IPS-NIHi7 (cell line): ENCODE data around the gene ANO1.

ENCODE experiments used
- DNase-seq: peaks from one replicate; pipeline ENCODE4 v3.0.0; 2012; ENCODE audit warnings: mixed read lengths; ENCODE audit errors: extremely low spot score

ANO1 gene

DNA sequence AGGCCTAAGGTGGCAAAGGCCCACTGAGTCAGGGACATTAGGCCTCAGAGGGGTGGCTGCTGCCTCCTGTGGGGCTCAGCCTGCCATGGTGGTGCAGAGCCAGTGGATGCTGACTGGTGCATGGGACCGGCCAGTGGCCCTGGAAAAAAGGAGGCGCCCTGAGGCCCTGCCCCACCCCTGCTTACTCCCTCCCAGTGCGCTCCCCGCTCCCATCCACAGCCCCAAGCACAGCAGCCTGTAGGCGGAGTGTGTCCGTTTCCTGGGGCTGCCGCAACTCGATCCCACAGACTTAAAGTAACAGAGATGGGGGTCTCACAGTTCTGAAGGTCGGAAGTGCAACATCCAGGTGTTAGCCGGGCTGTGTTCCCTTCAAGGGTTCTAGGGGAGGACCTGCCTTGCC is 86.6 kb downstream of the ANO1 start:
- DNase-seq = no peak

GRCh38 chr11:70167120-70167519 is 89.0 kb downstream of the ANO1 start:
- DNase-seq = no peak

GRCh38 chr11:70167723-70168404 is 89.7 kb downstream of the ANO1 start:
- no peak for DNase-seq

- DNase-seq = no peak
Measured at GRCh38 chr11:70168405-70168754, 90.3 kb downstream of the ANO1 start.

GRCh38 chr11:70169127-70169526 is 91.0 kb downstream of the ANO1 start:
- no peak for DNase-seq

GRCh38 chr11:70169632-70170031 is 91.5 kb downstream of the ANO1 start:
- no peak for DNase-seq

GRCh38 chr11:70170596-70171210 is 92.6 kb downstream of the ANO1 start:
- DNase-seq = no peak

GRCh38 chr11:70173018-70173417 is 94.9 kb downstream of the ANO1 start:
- DNase-seq = no peak

- DNase-seq = no peak
Measured at GRCh38 chr11:70174547-70175235, 96.6 kb downstream of the ANO1 start.

DNA sequence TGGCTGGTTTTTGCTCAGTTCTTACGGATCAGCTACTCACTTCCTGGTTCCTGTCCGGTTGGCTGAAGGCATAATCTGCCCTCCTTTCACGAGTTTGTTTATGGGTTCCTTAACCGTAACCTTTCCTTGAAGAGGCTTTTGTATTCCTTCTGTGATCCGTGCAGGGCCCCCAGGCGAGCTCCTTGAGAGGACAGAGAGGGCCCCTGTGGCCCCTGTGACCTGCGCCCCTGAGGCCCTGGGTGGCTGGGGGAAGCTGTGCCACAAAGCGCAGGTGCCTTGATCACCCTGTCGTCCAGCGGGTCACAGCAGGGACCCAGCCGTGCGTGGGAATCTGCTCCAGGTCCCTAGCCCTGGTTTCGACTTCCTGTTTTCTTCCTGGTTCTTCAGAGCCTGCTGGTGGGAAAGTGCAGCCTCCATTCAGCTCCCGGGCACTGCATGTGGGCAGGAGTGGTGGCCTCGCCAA is 97.2 kb downstream of the ANO1 start:
- no peak for DNase-seq

- peak; percentile 97 for DNase-seq
Measured at GRCh38 chr11:70176940-70177689, 99.0 kb downstream of the ANO1 start.

DNA sequence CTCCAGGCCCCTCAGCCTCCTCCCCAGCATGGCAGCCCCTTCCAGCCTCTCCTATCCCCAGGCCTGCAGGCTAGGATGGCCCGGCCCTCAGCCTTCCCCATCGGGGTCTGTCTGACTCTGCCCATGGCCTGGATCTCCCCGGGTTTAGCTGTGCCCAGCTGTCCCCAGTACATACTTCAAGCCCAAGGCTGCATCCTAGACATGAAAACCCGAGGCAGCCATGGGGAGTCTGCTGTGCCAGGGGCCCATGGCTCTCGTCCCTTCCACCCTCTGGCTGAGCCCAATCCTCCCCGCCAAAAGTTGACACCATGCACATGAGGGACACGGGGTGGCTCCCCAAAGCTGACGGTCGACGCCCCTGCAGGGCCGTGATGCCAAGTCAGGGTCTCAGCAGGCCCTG is 102.8 kb downstream of the ANO1 start:
- DNase-seq = no peak

GRCh38 chr11:70182266-70182665 is 104.1 kb downstream of the ANO1 start:
- no peak for DNase-seq

DNA sequence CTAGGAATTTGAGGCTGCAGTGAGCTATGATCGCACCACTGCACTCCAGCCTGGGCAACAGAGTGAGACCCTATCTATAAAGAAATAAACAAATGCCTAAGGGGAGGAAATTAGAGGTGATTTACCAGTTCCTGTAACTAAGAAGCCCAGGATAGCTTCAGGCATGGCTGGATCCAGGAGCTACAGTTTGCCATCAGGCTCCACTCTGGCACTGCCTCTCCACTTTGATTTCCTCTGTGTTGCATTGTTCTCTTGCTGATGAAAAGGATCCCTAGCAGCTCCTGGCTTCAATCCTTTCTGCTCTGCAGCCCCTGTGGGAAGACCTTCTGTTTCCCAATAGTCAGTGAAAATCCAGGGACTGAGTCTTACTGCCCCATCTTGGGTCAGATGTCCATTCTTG is 104.9 kb downstream of the ANO1 start:
- DNase-seq = no peak

- DNase-seq = no peak
Measured at GRCh38 chr11:70183483-70184176, 105.5 kb downstream of the ANO1 start.

DNA sequence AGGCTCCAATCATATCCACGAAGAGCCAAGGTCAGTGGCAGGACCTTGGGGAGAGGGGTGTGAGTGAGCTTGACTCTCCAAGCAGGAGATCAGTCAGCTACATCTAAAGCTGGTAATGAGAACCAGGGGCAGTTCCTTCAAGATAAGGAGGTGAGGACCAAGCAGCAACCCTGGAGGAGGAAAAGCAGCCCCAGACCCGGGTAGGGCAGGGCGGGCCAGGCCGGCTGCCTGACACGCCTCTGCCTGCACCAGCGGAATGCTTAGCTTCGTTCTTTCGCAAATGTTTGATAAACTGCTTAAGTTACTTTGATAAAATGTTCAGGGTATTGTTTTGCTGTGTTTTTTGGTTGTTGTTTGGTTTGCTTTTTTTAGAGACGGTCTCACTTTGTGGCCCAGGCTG is 106.3 kb downstream of the ANO1 start:
- no peak for DNase-seq

DNA sequence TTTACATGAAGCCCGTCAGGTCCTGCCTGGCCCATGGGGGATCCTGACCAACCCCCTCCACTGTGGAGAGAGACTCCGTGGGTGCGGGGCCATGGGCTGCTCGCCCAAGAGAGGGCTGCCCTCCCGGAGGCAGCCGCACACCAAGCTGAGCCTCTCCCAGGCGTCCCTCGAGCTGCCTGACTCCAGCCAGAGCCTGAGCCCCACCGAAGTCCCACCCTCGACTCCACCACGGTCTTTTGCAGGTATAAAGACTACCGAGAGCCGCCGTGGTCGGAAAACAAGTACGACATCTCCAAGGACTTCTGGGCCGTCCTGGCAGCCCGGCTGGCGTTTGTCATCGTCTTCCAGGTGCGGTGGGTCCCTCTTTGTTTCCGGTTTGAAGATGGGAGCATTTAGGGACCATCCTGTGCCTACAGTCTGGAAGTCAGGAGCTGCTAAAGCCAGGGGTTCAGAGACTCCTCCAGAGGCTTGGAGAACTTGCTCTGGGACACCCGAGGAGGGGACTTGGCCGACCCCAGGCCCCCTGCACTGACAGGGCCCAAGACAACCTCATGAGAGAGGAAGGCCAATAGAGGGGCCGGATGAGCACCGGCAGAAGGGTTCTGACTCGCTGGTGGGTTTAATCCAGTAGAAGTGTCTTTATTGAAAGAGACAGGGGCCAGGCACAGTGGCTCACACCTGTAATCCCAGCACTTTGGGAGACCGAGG is 107.4 kb downstream of the ANO1 start:
- no peak for DNase-seq

DNA sequence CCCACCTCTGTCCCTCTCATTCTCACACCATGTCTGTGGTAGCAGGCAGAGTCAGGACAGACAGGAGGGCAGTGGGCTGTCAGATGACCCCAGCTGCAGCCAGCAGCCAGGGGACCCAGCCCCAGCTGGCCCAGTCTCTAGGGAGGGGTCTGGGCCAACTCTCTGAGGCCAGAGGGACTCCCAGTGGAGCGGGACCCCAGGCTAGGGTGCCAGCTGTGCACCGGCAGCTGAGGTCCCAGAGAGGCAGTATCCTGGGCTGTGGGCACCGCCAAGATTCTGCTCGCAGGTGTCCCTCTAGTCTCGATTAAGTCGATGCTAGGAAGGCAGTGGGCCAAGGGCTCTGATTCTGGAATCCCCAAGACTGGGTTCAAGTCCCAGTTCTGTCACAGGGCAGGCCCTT is 108.3 kb downstream of the ANO1 start:
- DNase-seq = no peak

DNA sequence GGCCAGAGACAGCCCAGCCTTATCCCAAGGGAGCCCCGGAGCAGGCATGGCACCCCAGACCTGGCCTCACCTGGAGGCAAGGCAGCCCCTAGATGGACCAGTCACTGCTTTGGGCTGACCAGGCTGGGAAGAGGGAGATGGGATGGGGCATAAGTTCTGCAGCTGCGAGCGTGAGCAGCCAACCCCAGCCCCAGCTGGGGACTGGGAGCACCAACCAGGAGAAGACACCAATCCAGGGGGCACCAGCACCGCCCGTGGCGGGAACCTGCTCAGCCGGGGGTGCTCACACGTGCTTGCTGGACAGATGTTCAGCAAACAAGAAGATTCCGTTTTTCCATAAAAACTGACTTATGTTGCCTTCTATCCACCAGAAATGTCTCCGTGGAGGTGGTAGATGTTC is 108.8 kb downstream of the ANO1 start:
- no peak for DNase-seq

DNA sequence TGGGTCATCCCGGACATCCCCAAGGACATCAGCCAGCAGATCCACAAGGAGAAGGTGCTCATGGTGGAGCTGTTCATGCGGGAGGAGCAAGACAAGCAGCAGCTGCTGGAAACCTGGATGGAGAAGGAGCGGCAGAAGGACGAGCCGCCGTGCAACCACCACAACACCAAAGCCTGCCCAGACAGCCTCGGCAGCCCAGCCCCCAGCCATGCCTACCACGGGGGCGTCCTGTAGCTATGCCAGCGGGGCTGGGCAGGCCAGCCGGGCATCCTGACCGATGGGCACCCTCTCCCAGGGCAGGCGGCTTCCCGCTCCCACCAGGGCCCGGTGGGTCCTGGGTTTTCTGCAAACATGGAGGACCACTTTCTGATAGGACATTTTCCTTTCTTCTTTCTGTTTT is 109.7 kb downstream of the ANO1 start:
- no peak for DNase-seq

DNA sequence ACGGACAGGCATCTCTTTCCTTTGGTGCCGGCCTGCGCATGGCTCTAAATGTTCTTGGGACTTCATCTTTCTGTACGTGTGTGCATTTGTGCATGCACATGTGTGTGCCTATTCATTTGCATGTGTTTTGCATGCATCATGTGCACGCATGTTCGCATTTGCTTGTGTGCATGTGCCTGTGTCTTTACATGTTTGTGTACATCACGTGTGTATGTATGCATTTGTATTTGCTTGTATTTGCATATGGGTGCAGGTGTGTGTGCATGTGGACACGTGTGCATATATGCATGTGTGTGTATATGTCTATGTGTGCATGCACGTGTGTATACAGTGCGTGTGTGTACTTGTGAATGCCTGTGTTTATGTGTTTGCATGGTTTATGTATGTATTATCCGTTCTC is 111.5 kb downstream of the ANO1 start:
- DNase-seq = no peak
